GF-D8 (cell line): ENCODE data around the gene PCDHGA3.
"Not testable (repeated sequence)": the region's sequence is repeated elsewhere in the genome, so short reads cannot be mapped to it uniquely, and the experiment has no call there.

Source experiments
- DNase-seq: peaks from one replicate; lab custom pipeline; 2025; lab: John Stamatoyannopoulos, UW

Gene PCDHGA3

DNA sequence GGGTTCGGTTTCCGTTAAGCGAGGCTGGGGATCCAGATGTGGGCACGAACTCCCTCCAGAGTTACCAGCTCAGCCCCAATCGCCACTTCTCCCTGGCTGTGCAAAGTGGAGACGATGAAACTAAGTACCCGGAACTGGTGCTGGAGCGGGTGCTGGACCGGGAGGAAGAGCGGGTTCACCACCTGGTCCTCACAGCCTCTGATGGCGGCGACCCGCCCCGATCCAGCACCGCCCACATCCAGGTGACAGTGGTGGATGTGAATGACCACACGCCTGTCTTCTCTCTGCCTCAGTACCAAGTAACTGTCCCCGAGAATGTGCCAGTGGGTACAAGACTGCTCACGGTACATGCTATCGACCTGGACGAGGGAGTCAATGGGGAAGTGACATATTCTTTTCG, 39.7 kb downstream of the PCDHGA3 start:
- no peak for DNase-seq

DNA sequence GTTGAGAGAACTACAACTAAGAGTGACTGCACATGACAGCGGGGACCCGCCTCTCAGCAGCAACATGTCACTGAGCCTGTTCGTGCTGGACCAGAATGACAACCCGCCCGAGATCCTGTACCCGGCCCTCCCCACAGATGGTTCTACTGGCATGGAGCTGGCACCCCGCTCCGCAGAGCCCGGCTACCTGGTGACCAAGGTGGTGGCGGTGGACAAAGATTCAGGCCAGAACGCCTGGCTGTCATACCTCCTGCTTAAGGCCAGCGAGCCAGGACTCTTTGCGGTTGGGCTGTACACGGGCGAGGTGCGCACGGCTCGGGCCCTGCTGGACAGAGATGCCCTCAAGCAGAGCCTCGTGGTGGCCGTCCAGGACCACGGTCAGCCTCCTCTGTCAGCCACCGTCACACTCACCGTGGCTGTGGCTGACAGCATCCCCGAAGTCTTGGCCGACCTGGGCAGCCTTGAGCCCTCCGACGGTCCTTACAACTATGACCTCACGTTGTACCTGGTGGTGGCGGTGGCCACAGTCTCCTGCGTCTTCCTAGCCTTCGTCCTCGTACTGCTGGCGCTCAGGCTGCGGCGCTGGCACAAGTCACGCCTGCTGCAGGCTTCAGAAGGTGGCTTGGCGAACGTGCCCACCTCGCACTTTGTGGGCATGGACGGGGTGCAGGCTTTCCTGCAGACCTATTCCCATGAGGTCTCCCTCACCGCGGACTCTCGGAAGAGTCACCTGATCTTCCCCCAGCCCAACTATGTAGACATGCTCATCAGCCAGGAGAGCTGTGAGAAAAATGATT, 41.0 kb downstream of the PCDHGA3 start:
- DNase-seq = no peak

DNA sequence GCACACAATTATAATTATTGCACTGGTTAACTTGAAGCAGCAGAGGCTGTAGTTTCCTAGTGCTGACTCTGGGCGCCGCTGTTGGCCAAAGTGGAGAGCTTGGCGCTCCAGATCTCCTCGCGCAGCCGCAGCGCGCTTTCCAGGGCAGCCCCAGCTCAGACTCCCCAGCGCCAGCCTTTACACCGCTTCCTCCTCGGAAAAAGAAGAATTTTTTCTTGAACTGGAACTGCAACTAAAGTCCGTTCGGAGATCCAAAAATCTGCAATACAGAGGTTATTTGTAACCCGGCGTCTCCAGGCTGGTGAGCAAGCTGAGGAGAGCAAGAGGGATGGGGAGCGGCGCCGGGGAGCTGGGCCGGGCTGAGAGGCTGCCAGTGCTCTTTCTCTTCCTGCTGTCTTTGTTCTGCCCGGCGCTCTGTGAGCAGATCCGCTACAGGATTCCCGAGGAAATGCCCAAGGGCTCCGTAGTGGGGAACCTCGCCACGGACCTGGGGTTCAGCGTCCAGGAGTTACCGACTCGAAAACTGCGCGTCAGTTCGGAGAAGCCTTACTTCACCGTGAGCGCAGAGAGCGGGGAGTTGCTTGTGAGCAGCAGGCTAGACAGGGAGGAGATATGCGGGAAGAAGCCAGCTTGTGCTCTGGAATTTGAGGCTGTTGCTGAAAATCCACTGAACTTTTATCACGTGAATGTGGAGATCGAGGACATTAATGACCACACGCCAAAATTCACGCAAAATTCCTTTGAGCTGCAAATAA, 44.1 kb downstream of the PCDHGA3 start, which contains the start of gene PCDHGB4:
Gene PCDHGB4, plus strand, starts transcription at position 142 of the 755 bp plus-strand sequence. Its CDS starts 187 bp downstream, at position 329.
- not testable (repeated sequence) for DNase-seq

DNA sequence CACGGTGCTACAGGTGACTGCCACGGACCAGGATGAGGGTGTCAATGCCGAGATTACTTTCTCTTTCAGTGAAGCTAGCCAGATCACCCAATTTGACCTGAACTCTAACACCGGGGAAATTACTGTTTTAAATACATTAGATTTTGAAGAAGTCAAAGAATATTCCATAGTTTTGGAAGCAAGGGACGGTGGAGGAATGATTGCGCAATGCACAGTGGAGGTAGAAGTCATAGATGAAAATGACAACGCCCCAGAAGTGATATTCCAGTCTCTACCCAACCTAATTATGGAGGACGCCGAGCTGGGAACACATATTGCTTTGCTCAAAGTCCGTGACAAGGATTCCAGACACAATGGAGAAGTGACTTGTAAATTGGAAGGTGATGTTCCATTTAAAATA, 45.0 kb downstream of the PCDHGA3 start:
- no peak for DNase-seq

DNA sequence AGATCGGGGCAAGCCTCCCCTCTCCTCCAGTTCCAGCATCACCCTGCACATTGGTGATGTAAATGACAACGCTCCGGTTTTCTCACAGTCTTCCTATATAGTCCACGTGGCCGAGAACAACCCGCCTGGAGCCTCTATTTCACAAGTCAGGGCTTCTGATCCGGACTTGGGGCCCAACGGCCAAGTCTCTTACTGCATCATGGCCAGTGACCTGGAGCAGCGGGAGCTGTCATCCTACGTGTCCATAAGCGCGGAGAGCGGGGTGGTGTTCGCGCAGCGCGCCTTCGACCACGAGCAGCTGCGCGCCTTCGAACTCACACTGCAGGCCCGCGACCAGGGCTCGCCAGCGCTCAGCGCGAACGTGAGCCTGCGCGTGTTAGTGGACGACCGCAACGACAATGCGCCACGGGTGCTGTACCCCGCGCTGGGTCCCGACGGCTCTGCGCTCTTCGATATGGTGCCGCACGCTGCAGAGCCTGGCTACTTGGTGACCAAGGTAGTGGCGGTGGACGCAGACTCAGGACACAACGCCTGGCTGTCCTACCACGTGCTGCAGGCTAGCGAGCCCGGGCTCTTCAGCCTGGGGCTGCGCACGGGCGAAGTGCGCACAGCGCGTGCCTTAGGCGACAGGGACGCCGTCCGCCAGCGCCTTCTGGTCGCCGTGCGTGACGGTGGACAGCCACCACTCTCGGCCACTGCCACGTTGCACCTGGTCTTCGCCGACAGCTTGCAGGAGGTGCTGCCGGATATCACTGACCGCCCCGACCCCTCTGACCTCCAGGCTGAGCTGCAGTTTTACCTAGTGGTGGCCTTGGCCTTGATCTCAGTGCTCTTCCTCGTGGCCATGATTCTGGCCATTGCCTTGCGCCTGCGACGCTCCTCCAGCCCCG, 45.8 kb downstream of the PCDHGA3 start:
- DNase-seq = no peak

DNA sequence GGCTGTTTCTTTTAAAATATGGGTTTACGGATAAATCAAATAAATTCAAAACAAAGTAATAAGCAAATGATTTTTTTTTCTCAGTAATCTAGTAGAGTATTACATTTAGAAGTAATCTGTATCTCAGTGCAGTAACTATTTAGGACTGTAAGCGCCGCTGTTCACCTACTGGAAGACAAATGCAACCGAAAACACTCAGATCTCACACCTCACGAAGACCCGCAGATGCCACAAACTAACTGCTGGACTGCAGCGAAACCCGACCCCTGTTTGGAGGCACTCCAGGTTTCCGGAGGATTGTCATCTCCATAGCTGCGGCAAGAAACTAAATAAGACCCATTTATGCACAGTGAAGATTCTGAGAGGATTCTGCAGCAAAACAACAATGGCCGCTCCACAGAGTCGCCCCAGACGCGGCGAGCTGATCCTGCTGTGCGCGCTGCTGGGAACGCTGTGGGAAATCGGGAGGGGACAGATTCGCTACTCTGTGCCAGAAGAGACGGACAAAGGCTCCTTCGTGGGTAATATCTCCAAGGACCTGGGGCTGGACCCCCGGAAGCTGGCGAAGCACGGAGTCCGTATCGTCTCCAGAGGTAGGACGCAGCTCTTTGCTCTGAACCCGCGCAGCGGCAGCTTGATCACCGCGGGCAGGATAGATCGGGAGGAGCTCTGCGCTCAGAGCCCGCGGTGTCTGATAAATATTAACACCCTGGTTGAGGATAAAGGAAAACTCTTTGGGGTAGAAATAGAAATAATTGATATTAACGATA, 49.0 kb downstream of the PCDHGA3 start, which contains the start of gene PCDHGA8:
Gene PCDHGA8, plus strand, starts transcription at position 205 of the 770 bp plus-strand sequence. Its CDS starts 181 bp downstream, at position 386.
- no peak for DNase-seq

DNA sequence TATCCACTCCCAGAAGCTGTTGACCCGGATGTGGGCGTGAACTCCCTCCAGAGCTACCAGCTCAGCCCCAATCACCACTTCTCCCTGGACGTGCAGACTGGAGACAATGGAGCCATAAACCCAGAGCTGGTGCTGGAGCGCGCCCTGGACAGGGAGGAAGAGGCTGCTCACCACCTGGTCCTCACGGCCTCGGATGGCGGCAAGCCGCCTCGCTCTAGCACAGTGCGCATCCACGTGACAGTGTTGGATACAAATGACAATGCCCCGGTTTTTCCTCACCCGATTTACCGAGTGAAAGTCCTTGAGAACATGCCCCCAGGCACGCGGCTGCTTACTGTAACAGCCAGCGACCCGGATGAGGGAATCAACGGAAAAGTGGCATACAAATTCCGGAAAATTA, 49.6 kb downstream of the PCDHGA3 start:
- DNase-seq = no peak

DNA sequence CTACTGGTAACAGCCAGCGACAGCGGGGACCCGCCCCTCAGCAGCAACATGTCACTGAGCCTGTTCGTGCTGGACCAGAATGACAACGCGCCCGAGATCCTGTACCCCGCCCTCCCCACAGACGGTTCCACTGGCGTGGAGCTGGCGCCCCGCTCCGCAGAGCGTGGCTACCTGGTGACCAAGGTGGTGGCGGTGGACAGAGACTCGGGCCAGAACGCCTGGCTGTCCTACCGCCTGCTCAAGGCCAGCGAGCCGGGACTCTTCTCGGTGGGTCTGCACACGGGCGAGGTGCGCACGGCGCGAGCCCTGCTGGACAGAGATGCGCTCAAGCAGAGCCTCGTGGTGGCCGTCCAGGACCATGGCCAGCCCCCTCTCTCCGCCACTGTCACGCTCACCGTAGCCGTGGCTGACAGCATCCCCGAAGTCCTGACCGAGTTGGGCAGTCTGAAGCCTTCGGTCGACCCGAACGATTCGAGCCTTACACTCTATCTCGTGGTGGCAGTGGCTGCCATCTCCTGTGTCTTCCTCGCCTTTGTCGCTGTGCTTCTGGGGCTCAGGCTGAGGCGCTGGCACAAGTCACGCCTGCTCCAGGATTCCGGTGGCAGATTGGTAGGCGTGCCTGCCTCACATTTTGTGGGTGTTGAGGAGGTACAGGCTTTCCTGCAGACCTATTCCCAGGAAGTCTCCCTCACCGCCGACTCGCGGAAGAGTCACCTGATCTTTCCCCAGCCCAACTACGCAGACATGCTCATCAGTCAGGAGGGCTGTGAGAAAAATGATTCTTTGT, 51.0 kb downstream of the PCDHGA3 start:
- not testable (repeated sequence) for DNase-seq
